ENCODE data around the gene HELQ. TPM values are rescaled to one million over a fixed set of nuclear protein-coding genes. Genes with fewer than 3 reads are reported as not detected.
A peak's percentile ranks its signal among the peaks of the same experiment; 100 is the strongest.

The HELQ gene
- total and polyA plus RNA-seq, 2 of the 13 experiments (the other 11 are each of a cell fraction or from before 2014, with no cell fraction given) = 6.6 to 10.8 TPM

GRCh38 chr4:83361416-83362103 lies 94.1 kb downstream of the HELQ start (continued):
- no peak for TF ChIP-seq PAWR (CRISPR knock-in tag; IDR thresholded peaks at IDR 0.05; ENCODE audit: borderline replicate concordance)
- no peak for TF ChIP-seq ZNF446 (CRISPR knock-in tag; IDR thresholded peaks at IDR 0.05)
- peak; percentile 32; the same call in 1 of the 2 replicates for TF ChIP-seq PHF8 (CRISPR knock-in tag; IDR thresholded peaks at IDR 0.05)
- TF ChIP-seq ZNF780A (CRISPR knock-in tag; IDR thresholded peaks at IDR 0.05) = no peak
- TF ChIP-seq MBD4 (IDR thresholded peaks at IDR 0.05; ENCODE audit: borderline replicate concordance, low read length) = no peak
- TF ChIP-seq NCOA1 (CRISPR knock-in tag; IDR thresholded peaks at IDR 0.05) = no peak
- TF ChIP-seq SRY (CRISPR knock-in tag; IDR thresholded peaks at IDR 0.05) = no peak
- TF ChIP-seq ZKSCAN1 (IDR thresholded peaks at IDR 0.05; ENCODE audit: low read length) = no peak
- TF ChIP-seq ZNF17 (CRISPR knock-in tag; IDR thresholded peaks at IDR 0.05) = no peak
- TF ChIP-seq ZFP36L1 (CRISPR knock-in tag; IDR thresholded peaks at IDR 0.05) = no peak
- no peak for TF ChIP-seq YY1 (IDR thresholded peaks at IDR 0.05; ENCODE audit: insufficient read depth, insufficient replicate concordance, low read depth, low read length)
- TF ChIP-seq, protein P1, sequence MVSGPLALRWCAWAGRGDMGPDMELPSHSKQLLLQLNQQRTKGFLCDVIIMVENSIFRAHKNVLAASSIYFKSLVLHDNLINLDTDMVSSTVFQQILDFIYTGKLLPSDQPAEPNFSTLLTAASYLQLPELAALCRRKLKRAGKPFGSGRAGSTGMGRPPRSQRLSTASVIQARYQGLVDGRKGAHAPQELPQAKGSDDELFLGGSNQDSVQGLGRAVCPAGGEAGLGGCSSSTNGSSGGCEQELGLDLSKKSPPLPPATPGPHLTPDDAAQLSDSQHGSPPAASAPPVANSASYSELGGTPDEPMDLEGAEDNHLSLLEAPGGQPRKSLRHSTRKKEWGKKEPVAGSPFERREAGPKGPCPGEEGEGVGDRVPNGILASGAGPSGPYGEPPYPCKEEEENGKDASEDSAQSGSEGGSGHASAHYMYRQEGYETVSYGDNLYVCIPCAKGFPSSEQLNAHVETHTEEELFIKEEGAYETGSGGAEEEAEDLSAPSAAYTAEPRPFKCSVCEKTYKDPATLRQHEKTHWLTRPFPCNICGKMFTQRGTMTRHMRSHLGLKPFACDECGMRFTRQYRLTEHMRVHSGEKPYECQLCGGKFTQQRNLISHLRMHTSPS (CRISPR knock-in tag; IDR thresholded peaks at IDR 0.05; ENCODE audit: low read depth) = no peak
- TF ChIP-seq ZBTB37 (CRISPR knock-in tag; IDR thresholded peaks at IDR 0.05) = no peak
- no peak for TF ChIP-seq ZNF460 (CRISPR knock-in tag; IDR thresholded peaks at IDR 0.05; ENCODE audit: borderline replicate concordance)
- TF ChIP-seq CREB1 (IDR thresholded peaks at IDR 0.05) = no peak
- TF ChIP-seq CREB1 (CRISPR knock-in tag; IDR thresholded peaks at IDR 0.05) = peak; percentile 31
- TF ChIP-seq HIVEP1 (CRISPR knock-in tag; IDR thresholded peaks at IDR 0.05) = no peak
- TF ChIP-seq KDM5B (CRISPR knock-in tag; IDR thresholded peaks at IDR 0.05; ENCODE audit: borderline replicate concordance) = no peak
- no peak; the same call in 1 of the 2 replicates for TF ChIP-seq RXRA (CRISPR knock-in tag; IDR thresholded peaks at IDR 0.05)
- TF ChIP-seq KDM1A (CRISPR knock-in tag; IDR thresholded peaks at IDR 0.05) = peak; percentile 50
- TF ChIP-seq, protein P2, sequence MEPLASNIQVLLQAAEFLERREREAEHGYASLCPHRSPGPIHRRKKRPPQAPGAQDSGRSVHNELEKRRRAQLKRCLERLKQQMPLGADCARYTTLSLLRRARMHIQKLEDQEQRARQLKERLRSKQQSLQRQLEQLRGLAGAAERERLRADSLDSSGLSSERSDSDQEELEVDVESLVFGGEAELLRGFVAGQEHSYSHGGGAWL (CRISPR knock-in tag; IDR thresholded peaks at IDR 0.05) = no peak
- no peak for TF ChIP-seq ZNF282 (IDR thresholded peaks at IDR 0.05; ENCODE audit: partially characterized antibody)
